GM13976 (cell line): ENCODE measurements around the gene CLDN6.

Experiments used
- DNase-seq: peaks from one replicate; pipeline ENCODE4 v3.0.0; 2012; ENCODE audit warnings: low spot score
- CTCF ChIP-seq: IDR thresholded peaks from 2 replicates; pipeline ENCODE4 v1.5.1; 2012; ENCODE audit warnings: borderline replicate concordance, mild to moderate bottlenecking; ENCODE audit not compliant: insufficient read depth; ENCODE audit errors: extremely low read depth, missing control alignments, control extremely low read depth
- in situ Hi-C: fragments of 300-500 bp; cut with MboI; formaldehyde crosslinking; loops from one replicate; pipeline ENCODE4 v1.12.0; 2022; ENCODE audit warnings: low sequenced_read_pairs, mixed read lengths, inconsistent platforms; ENCODE audit not compliant: unreplicated experiment

CLDN6 gene

GRCh38 chr16:3012246-3012645, 5.7 kb downstream of the CLDN6 start:
- TF ChIP-seq CTCF = no peak
- no peak for DNase-seq
- in situ Hi-C loops = no loop called here

GRCh38 chr16:3010510-3010909, 7.5 kb downstream of the CLDN6 start:
- in situ Hi-C loops = no loop called here
- no peak for TF ChIP-seq CTCF
- no peak for DNase-seq

- no peak for DNase-seq
- in situ Hi-C loops = no loop called here
- no peak for TF ChIP-seq CTCF
Observed at GRCh38 chr16:3009568-3010390, 8.2 kb downstream of the CLDN6 start.

- in situ Hi-C loops = no loop called here
- DNase-seq = no peak
- no peak for TF ChIP-seq CTCF
Observed at GRCh38 chr16:3008690-3009037, 9.3 kb downstream of the CLDN6 start.

GRCh38 chr16:3007957-3008689, 9.9 kb downstream of the CLDN6 start:
- in situ Hi-C loops = no loop called here
- DNase-seq = no peak
- TF ChIP-seq CTCF = no peak

GRCh38 chr16:3007059-3007956, 10.7 kb downstream of the CLDN6 start:
- in situ Hi-C loops = no loop called here
- no peak for DNase-seq
- TF ChIP-seq CTCF = no peak
